HepG2 (cell line): ENCODE results near the gene AHNAK. TPM values are rescaled to one million over a fixed set of nuclear protein-coding genes. Genes with fewer than 3 reads are reported as not detected.

Experiments
- AKNA ChIP-seq: sonication (generic); formaldehyde crosslinking; IDR thresholded peaks from 2 replicates; pipeline ENCODE4 v1.4.0; 2020; ENCODE audit warnings: missing genetic modification reagents, borderline replicate concordance
- BHLHE40 ChIP-seq: IDR thresholded peaks from 2 replicates; pipeline ENCODE4 v1.6.1; 2011; ENCODE audit warnings: low read length, improper control_type of control experiment
- BRCA1 ChIP-seq: sonication (generic); formaldehyde crosslinking; IDR thresholded peaks from 2 replicates; pipeline ENCODE4 v1.4.0; 2020; ENCODE audit warnings: missing genetic modification reagents
- EED ChIP-seq: sonication (generic); formaldehyde crosslinking; IDR thresholded peaks from 2 replicates; pipeline ENCODE4 v1.5.0; 2020; ENCODE audit warnings: mild to moderate bottlenecking, missing genetic modification reagents
- GABPB1 ChIP-seq: IDR thresholded peaks from 2 replicates; pipeline ENCODE4 v1.6.1; 2016; ENCODE audit warnings: mild to moderate bottlenecking, missing genetic modification reagents, moderate library complexity, missing compliant biosample characterization
- HDAC1 ChIP-seq: sonication (generic); formaldehyde crosslinking; IDR thresholded peaks from 2 replicates; pipeline ENCODE4 v1.5.1; 2020; ENCODE audit warnings: mild to moderate bottlenecking, missing genetic modification reagents
- IRX3 ChIP-seq: sonication (generic); formaldehyde crosslinking; IDR thresholded peaks from 2 replicates; pipeline ENCODE4 v1.8.1; 2023; ENCODE audit warnings: mild to moderate bottlenecking, low read depth, missing genetic modification reagents, borderline replicate concordance
- JUN ChIP-seq: sonication (generic); formaldehyde crosslinking; IDR thresholded peaks from 2 replicates; pipeline ENCODE4 v1.4.0; 2020; ENCODE audit warnings: mild to moderate bottlenecking, missing genetic modification reagents
- PITX1 ChIP-seq: sonication (generic); formaldehyde crosslinking; IDR thresholded peaks from 2 replicates; pipeline ENCODE4 v1.5.1; 2020; ENCODE audit warnings: mild to moderate bottlenecking, missing genetic modification reagents
- SMAD1 ChIP-seq: sonication (generic); formaldehyde crosslinking; IDR thresholded peaks from 2 replicates; pipeline ENCODE4 v1.4.0; 2020; ENCODE audit warnings: missing genetic modification reagents, low read depth, mild to moderate bottlenecking, borderline replicate concordance
- SMARCC2 ChIP-seq: fragments of 450-650 bp; IDR thresholded peaks from 2 replicates; pipeline ENCODE4 v1.6.1; 2017; ENCODE audit warnings: antibody characterized with exemption, mild to moderate bottlenecking
- SP140L ChIP-seq: sonication (generic); formaldehyde crosslinking; IDR thresholded peaks from 2 replicates; pipeline ENCODE4 v1.4.0; 2020; ENCODE audit warnings: missing genetic modification reagents, borderline replicate concordance
- ZBTB43 ChIP-seq: sonication (generic); formaldehyde crosslinking; conservative IDR thresholded peaks from 2 replicates; pipeline ENCODE4 v1.4.0; 2020; ENCODE audit warnings: missing genetic modification reagents
- ZFP41 ChIP-seq: sonication (generic); formaldehyde crosslinking; IDR thresholded peaks from 2 replicates; pipeline ENCODE4 v1.4.0; 2020; ENCODE audit warnings: mild to moderate bottlenecking, missing genetic modification reagents, borderline replicate concordance
- ZNF703 ChIP-seq: sonication (generic); formaldehyde crosslinking; IDR thresholded peaks from 2 replicates; pipeline ENCODE4 v1.5.1; 2020; ENCODE audit warnings: missing genetic modification reagents, mild to moderate bottlenecking, moderate library complexity, borderline replicate concordance
- ZNF75D ChIP-seq: sonication (generic); formaldehyde crosslinking; IDR thresholded peaks from 2 replicates; pipeline ENCODE4 v1.8.1; 2023; ENCODE audit warnings: missing genetic modification reagents, mild to moderate bottlenecking, borderline replicate concordance
- ZNF883 ChIP-seq: sonication (generic); formaldehyde crosslinking; IDR thresholded peaks from 2 replicates; pipeline ENCODE4 v1.5.1; 2020; ENCODE audit warnings: mild to moderate bottlenecking, missing genetic modification reagents; ENCODE audit errors: not compliant biosample characterization
- polyA plus RNA-seq, 8 experiments: library from polyadenylated mRNA; depleted of rRNA in 3 of 8; stranded (reverse) in 7 of 8; unstranded in 1 of 8; fragments of >200 nt; fragmentation: Illumina TruSeq in 4 of 8; extraction: Trizol in 4 of 8; gene quantifications; 2 replicates each; pipeline versions ENCODE4 v1.2.1 to v1.2.3, GENCODE V29; 2011 to 2016; ENCODE audit warnings: low read depth in 4 of 8, missing spikeins in 1 of 8, mixed read lengths in 1 of 8; ENCODE audit not compliant: insufficient read depth in 1 of 8
- total RNA-seq, 5 experiments: library from RNA; depleted of rRNA; stranded (reverse); fragments of >200 nt; fragmentation: Illumina TruSeq; extraction: Trizol; gene quantifications; 2 replicates each; pipeline ENCODE4 v1.2.3, GENCODE V29; 2016; ENCODE audit warnings: low read depth in 1 of 5
- TF ChIP-seq, protein P1 (sequence below): IDR thresholded peaks from 2 replicates; pipeline ENCODE4 v1.6.1; 2016; ENCODE audit warnings: control low read depth
- TF ChIP-seq, protein P2 (sequence below): sonication (generic); formaldehyde crosslinking; IDR thresholded peaks from 2 replicates; pipeline ENCODE4 v1.8.0; 2022; ENCODE audit warnings: mild to moderate bottlenecking, missing genetic modification reagents, moderate library complexity
- TF ChIP-seq, protein P3 (sequence below): sonication (generic); IDR thresholded peaks from 2 replicates; pipeline ENCODE4 v1.6.1; 2016; ENCODE audit warnings: low read depth, borderline replicate concordance

AHNAK gene
- total and polyA plus RNA-seq, 2 of the 13 experiments (the other 11 are each of a cell fraction or from before 2014, with no cell fraction given), result 23.4 to 25.0 TPM

DNA sequence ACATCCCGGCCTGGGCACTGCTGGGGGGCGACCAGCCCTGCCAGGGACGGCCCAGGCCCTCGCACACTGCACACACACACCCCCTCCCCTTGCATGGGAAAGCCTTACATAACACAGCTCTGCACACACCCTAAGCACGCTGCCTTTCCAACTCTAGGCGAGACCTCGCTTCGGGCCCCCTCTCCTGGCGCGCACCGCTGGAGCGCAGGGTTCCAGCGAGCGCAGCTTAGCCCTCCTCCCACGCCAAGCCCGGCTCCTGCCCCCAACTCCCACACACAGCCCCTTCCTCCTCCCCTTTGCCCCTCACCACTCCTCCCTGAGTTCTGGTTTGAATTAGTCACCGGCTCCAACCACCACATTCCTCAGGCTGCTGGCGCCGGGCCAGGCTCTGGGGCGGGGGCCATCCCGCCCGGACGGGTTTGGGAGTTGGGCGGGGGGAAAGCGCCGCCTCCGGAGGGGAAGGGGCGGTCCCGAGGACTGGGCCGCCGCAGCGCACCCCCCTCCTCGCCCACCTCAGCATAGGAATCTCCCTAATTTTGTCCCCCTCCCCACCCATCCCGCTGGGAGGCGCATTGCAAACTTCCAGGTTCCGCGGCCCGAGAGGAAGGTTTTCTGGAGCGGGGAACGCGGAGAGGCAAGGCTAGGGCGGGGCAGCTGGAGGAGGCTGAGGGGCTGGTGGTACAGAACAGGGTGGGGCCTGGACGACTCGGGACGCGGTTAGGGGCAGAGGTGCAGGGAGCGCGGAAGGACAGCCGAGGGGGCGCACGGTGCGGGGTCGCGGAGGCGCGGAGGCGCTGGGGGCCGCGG lies 966 bp downstream of the AHNAK start (continued):
- TF ChIP-seq AKNA (CRISPR knock-in tag), result no peak
- TF ChIP-seq SMAD1 (CRISPR knock-in tag), result peak; percentile 42; the same call in 1 of the 2 replicates
- TF ChIP-seq ZNF75D (CRISPR knock-in tag), result no peak
- TF ChIP-seq SP140L (CRISPR knock-in tag), result no peak
- peak; percentile 76 for TF ChIP-seq HDAC1 (CRISPR knock-in tag)
- TF ChIP-seq, protein P1, sequence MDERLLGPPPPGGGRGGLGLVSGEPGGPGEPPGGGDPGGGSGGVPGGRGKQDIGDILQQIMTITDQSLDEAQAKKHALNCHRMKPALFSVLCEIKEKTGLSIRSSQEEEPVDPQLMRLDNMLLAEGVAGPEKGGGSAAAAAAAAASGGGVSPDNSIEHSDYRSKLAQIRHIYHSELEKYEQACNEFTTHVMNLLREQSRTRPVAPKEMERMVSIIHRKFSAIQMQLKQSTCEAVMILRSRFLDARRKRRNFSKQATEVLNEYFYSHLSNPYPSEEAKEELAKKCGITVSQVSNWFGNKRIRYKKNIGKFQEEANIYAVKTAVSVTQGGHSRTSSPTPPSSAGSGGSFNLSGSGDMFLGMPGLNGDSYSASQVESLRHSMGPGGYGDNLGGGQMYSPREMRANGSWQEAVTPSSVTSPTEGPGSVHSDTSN (CRISPR knock-in tag), result no peak
- TF ChIP-seq EED (CRISPR knock-in tag), result peak; percentile 22; the same call in 1 of the 2 replicates
- no peak for TF ChIP-seq IRX3 (CRISPR knock-in tag)
- TF ChIP-seq GABPB1 (CRISPR knock-in tag), result peak; percentile 69
- 0 out of 2 replicates have a peak, but pooled peaks have one; percentile 45 for TF ChIP-seq PITX1
- TF ChIP-seq, protein P2, sequence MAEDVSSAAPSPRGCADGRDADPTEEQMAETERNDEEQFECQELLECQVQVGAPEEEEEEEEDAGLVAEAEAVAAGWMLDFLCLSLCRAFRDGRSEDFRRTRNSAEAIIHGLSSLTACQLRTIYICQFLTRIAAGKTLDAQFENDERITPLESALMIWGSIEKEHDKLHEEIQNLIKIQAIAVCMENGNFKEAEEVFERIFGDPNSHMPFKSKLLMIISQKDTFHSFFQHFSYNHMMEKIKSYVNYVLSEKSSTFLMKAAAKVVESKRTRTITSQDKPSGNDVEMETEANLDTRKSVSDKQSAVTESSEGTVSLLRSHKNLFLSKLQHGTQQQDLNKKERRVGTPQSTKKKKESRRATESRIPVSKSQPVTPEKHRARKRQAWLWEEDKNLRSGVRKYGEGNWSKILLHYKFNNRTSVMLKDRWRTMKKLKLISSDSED, result no peak
- TF ChIP-seq SMARCC2, result no peak
- no peak for TF ChIP-seq ZNF703 (CRISPR knock-in tag)
- TF ChIP-seq ZNF883 (CRISPR knock-in tag), result peak; percentile 82
- no peak for TF ChIP-seq ZBTB43 (CRISPR knock-in tag)
- TF ChIP-seq BRCA1, result no peak
- no peak for TF ChIP-seq JUN (CRISPR knock-in tag)
- TF ChIP-seq ZFP41 (CRISPR knock-in tag), result no peak
- TF ChIP-seq BHLHE40, result no peak
- TF ChIP-seq, protein P3, sequence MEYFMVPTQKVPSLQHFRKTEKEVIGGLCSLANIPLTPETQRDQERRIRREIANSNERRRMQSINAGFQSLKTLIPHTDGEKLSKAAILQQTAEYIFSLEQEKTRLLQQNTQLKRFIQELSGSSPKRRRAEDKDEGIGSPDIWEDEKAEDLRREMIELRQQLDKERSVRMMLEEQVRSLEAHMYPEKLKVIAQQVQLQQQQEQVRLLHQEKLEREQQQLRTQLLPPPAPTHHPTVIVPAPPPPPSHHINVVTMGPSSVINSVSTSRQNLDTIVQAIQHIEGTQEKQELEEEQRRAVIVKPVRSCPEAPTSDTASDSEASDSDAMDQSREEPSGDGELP, result 0 out of 2 replicates have a peak, but pooled peaks have one; percentile 14
